NCI-H1092 (cell line): ENCODE measurements around the gene ACOT7.

ENCODE experiments used
- DNase-seq: peaks from one replicate; lab custom pipeline; 2025; lab: John Stamatoyannopoulos, UW

The ACOT7 gene

DNA sequence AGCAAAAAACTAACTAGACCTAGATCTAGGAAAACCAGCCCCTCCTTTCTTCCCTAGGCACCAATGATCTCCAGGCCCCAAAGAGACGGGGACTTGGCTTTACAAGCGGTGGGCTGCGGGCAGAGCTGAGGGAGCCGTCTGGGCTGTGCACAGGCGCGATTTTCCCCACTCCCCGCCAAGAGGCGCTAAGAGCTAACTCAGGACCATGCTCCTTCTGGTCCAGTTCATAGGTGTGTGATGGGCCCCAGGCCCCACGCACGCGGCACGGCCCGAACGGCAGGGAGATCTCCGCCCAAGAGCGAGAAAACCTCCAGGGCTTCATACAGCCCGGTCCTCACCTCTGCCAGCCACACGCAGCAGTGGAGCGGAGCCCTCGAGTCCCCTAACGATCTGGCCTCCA is 125.2 kb downstream of the ACOT7 start:
- no peak for DNase-seq

DNA sequence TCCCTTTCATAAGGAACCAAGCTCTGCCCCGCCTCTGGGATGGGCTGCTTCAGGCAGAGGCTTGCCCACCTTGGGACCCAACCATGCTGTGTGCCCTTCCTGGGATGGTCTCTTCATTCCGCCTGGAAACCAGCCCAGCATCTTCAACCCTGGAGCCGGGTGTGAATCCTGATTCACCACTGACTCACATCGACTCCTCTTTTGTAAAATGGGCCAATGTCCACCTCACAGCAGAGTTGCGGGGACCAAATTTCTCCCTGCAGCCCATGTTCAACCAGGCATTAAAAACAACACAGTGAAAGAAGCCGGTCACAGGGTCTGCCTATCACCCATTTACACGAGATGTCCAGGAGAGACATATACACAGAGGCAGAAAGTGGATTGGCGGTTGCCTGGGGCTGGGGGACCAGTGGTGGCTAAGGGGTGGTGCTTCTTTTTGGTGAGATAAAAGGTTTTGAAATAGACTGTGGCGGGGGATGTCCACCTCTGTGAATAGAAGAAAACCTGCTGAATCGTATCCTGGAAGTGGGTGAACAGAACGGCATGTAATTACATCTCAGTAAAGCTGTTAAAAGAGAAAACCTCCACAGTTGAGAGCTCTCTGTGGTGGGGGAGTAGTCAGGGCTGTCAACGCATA is 125.8 kb downstream of the ACOT7 start:
- DNase-seq: no peak

GRCh38 chr1:6266641-6267040 is 126.9 kb downstream of the ACOT7 start:
- DNase-seq: no peak

DNA sequence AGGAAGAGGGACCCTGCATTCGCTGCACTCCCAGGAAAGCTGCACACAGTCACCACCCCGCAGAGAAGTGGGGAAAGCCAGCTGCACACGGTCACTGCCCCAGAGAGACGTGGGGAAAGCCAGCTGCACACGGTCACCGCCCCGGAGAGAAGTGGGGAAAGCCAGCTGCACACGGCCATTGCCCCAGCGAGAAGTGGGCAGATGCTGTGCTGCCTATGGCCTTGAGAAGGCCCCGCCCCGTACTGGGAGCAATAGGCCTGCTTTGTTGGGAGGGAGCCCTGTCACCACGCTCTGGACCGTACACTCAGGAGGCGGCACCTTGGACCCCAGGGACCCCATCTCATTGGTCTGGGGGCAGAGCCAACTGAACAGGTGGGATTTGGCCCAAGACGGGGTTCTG is 128.4 kb downstream of the ACOT7 start:
- no peak for DNase-seq

DNA sequence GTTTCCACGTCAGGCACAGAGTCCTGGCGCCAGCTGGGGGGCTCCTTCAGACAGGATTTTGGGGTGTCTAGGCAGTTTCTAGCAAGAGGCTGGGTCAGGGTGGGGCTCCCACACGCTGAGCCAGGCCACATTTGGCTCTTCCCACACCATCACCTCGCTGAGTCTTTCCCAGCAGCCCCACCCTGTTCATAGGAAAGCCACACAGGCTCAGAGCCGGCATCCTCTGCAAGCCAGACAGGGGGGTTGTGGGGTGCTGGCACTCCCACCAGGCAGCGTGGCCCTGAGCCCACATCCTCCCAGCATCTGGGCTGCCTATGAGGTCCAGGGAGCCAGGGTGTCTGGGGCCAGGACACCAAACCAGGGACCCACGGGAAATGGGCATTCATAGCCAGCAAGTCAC is 129.9 kb downstream of the ACOT7 start:
- no peak for DNase-seq

- DNase-seq: no peak
Observed at GRCh38 chr1:6262555-6263420, 130.8 kb downstream of the ACOT7 start.

DNA sequence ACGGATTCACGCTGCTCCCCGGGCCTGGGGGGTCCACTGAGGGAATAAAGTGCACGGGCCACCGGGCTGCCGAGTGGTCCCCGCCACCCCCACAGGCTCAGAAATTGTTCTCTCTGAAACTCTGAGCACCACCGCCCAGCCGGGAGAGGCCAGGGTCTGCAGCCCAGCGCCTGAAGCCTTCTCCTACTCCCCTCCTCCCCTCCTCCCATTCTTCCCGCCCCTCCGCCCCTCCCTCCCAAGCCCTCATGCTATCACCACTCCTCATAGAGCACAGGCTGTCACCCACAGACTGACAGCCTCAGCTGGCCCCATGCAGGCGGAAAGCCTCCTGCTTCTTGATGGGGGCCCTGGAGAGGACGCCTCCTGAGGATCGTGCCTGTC is 132.0 kb downstream of the ACOT7 start:
- DNase-seq: no peak

GRCh38 chr1:6260961-6261614 is 132.5 kb downstream of the ACOT7 start, which contains the start of gene GPR153:
GPR153 (minus strand) TSS chr1:6261098; CDS start chr1:6254905, 6,193 bp downstream.
- no peak for DNase-seq

DNA sequence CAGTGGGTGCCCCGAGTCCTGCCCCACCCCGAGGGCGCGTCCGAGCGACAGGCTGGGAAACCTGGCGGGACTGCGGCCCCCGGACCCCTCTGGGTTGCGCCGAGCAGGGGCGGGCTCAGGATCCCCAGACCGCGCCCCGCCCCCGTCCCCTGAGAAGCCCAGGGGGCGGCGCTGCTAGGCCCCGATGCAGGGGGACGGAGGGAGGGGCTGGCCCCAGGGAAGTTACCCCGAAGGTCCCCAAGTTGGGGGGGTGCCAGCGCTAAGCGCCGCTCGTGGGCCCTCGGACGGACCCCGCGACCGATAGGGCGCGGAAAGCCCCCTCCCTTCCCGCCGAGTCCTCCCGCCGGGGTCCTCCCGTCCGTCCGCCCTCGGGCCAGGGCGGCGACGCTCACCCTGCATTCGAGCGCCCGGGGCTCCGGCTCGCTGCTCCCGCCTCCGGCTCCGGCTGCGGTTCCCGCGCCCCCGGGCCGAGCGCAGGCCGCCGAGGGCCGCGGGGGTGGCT is 133.1 kb downstream of the ACOT7 start:
- no peak for DNase-seq

- DNase-seq: no peak
Observed at GRCh38 chr1:6259491-6260362, 133.8 kb downstream of the ACOT7 start.

DNA sequence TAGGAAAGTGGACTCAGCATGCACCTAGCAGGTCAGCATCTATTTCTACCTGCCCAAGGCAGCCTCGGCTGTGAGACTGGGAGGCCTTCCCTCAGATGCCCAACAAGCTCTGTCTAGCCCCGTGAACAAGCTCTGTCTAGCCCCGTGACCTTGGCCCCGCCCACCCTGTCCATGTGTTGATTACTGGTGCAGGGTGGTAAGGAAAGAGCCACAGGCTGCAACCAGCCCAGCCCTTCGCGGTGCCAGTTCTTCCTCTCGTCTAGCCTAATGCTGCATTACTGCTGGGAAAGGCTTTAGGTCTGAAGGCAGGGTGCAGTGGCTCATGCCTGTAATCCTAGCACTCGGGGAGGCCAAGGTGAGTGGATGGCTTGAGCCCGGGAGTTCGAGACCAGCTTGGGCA is 134.9 kb downstream of the ACOT7 start:
- no peak for DNase-seq

DNA sequence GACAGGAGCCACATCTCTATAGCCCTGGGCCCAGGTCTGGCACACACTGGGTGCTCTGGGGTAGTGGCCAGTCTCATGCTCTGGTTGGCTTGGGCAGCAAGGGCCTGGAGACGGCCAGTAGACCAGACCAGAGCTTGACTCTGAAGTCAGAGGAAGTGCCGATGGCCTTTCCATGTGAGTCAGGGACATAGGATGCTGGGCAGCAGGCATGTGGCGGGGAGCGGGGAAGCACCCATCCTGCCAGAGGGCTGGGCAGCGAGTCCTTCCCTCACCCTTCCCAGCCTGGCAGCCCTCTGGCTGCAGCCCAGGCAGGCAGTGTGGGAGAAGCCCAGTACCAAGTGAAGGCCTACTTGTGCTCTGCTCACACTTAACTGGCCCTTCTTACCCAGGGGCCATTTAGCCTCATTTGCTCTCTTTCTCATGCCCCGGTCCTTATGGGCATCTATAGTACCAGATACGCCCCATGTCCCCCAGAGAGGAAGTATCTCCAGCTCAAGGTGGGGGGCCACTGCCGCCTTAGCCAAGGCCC is 136.0 kb downstream of the ACOT7 start:
- DNase-seq: no peak

DNA sequence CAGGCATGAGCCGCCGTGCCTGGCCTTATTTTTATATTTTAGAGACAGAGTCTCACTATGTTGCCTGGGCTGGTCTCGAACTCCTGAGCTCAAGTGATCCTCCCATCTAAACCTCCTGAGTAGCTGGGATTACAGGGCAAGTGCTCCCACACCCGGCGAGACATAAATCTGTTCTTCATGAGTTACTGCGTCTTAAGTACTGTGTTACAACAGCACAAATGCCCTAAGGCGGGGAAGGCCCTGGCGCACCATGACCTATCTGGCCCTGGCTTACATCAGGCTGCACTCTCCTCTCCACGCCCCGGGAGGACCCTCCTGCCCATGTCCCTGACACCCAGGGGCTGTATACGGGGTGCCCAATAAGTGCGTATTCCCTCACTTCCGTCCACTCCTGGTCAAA is 136.9 kb downstream of the ACOT7 start:
- no peak for DNase-seq

DNA sequence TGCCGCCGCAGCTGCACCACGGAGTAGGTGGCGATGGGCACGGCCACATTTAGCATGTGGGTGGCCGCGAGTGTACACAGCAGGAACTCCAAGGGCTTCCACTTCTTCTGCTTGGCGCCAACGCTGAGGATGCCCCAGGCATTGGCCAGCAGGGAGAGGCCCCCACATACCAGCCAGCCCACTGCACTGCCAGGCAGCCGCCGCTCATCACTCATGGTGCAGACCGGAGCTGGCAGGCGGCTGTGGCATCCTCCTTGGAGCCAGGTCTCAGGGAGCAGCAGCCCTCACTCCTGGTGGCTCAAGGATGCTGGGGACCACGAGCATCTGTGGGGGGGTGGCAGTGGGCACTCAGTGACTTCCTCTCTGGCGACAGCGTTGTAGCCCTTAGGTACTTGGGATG is 138.9 kb downstream of the ACOT7 start:
- DNase-seq: no peak

DNA sequence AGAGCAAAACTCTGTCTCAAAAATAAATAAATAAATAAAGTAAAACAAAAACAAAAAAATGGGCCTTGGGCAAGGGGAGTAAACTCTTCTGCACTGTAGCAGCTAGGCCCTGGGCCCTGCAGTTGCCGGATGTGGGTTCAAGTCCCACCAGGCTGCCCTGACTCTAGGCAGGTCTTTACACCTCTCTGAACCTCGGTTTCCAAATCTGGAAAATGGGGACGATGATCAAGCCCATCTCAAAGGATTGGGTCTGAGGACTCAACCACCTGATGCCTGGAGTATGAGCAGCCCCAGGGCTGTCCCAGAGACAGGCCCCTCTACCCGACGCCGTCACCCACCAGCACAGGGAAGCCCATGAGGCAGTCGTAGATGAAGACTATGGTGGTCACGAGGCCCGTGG is 140.2 kb downstream of the ACOT7 start:
- DNase-seq: no peak

GRCh38 chr1:6252374-6252710 is 141.2 kb downstream of the ACOT7 start:
- no peak for DNase-seq

GRCh38 chr1:6251681-6252373 is 141.7 kb downstream of the ACOT7 start:
- DNase-seq: no peak

- DNase-seq: no peak
Observed at GRCh38 chr1:6251233-6251632, 142.3 kb downstream of the ACOT7 start.

DNA sequence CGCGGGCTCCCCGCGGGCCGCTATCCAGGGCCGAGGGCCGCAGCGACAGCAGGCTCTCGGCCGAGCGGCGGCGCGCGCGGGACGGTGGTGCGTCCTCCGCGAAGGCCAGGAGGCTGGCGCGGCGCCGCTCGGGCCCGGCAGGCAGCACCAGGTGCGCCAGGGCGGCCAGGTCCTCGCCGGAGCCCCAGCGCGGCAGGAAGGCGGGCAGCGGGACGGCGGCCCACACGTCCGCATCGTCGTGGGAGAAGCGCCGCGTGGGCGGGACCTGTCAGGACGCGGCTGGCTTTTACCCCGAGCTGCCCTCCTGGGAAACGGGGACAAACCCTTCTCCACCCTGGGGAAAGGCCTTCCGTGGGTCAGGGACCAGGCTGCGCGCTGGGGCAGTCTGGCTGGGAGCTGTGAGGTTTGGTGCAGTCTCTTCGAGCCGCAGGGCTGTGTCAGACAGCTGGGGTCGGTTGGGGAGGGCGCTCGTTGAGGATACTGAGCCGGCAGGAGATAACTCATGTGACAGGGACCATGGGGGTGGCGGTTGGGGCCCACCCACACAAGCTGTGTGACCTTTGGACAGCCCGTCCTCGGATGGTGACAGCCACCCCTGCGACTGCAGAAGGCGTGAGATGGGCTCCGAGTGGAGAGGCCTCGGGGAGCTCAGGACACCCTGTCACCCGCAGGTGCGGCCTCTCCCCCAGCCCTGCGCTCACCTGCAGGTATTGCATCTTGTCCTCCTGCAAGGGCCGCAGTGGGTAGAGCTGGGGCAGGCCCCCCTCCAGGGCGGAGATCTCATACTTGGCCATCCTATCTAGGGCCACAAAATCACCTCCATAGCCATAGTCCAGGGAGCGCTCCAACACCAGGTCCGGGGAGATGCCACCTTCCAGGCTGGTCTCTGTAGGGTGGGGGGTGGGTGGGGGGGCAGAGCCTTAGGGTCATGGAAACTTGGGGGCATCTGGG is 143.6 kb downstream of the ACOT7 start:
- no peak for DNase-seq
